NCI-H2081 treated with DMSO at 0.1 percent for 48 hours (cell line): ENCODE measurements around the gene TOR3A.
"Not testable (repeated sequence)": the region's sequence is repeated elsewhere in the genome, so short reads cannot be mapped to it uniquely, and the experiment has no call there.

Experiments used
- DNase-seq: peaks from one replicate; lab custom pipeline; 2025; lab: John Stamatoyannopoulos, UW

Gene TOR3A, protein sequence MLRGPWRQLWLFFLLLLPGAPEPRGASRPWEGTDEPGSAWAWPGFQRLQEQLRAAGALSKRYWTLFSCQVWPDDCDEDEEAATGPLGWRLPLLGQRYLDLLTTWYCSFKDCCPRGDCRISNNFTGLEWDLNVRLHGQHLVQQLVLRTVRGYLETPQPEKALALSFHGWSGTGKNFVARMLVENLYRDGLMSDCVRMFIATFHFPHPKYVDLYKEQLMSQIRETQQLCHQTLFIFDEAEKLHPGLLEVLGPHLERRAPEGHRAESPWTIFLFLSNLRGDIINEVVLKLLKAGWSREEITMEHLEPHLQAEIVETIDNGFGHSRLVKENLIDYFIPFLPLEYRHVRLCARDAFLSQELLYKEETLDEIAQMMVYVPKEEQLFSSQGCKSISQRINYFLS

DNA sequence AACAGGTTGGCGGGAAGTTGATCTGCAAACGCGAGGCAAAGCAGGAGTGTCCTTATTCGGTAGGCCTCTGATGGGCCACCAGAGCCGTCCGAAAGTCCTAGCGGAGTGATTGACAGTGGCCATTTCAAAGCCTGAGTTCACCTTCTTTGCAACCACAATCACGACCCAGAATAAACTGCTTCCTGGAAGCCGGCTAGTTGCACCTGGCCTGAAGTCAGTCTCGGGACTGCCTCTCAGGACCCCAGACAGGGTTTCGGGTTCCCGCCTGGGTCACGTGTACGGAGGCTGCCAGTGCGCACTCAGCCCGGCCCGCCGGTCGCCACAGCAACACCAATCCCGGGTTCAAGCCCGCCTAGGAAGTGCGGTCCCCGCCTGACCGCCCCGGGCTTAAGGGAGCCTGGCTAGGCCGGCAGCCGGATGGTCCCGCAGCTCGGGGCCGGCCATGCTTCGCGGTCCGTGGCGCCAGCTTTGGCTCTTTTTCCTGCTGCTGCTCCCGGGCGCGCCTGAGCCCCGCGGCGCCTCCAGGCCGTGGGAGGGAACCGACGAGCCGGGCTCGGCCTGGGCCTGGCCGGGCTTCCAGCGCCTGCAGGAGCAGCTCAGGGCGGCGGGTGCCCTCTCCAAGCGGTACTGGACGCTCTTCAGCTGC lies at the start of gene TOR3A:
Gene TOR3A, plus strand, starts transcription at position 384 of the 646 bp plus-strand sequence. Its CDS starts 59 bp downstream, at position 443.
- DNase-seq = peak; percentile 71

DNA sequence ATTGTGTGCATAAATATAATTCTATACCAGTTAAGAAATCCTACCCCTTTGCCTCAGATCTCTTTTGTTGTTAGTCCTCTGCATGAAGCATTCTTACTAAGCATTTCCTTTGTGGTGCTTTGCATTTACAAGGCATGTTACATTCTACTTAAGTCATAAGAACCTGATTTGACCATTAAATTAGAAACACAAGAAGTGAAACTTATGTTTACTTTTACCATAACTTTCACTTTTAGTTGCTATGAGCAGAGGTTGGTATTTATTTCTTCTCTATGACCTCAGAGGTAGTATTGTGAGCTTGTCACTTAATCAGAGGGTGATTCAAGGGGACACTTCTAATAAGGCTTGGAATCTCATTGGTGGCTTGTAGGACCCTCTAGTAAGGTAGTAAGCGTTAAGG lies 47.1 kb upstream of the TOR3A start:
- DNase-seq = no peak

DNA sequence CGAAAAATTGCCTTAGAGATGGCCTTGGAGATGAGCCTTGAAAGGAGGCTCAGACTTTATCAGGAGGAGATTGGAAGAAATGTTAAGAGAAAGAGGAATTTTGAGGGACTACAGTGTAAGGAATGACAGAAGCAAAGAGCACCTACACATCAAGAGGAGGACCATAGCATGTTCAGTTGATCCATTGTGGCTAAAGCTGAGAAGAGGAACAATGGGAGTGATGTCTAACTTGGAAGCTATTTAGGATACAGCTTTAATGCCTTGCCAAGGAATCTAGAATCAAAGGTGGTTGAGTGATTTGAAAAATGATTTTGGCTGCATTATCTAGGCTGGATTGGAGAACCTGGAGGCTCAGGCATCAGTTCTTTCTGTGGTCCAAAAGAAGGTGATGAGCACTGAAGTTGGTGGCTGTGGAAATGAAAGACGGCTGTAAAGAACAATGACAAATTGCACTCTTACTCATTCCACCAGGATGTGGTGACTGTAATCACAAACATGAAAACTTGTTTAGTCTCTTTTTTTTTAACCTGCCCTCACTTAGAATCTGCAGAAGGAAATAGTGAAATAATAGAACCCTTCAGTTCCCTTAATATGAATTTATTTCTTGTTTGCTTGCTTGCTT lies 44.9 kb upstream of the TOR3A start:
- DNase-seq = no peak

DNA sequence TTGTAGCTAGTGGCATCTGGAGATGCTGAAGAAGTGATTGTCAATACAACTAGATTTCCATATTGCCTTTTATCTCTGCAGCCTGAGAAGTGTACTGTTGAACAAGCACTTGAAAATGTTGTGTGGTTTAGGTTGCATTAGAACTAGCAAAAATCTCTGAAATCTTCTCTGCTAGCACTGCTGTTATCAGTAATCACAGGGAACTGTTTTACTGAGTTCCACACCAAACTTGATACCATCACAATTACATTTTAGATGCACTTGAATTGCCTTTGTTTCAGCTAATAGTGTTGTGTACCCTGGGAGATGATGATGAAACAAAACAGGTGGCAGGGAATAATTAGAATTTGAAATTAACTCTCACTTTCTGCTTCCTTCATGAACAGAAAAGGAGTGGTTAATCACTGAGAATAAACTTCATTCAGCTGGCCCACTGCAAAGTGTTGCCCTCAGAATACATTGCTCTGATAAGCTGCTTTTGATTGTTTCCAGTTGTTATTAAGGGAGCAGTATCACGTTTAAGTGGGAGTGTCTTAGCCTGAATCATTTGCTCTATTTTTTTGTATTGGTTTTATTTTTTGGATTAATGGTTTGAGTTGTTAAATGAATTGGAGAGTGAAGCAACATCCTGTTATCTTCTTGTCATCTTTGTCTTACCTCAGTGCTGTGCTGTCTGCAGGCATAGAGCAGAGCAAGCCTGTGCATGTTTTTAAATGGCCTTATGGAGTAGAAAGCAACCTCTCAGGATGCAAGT lies 43.2 kb upstream of the TOR3A start:
- DNase-seq = no peak

DNA sequence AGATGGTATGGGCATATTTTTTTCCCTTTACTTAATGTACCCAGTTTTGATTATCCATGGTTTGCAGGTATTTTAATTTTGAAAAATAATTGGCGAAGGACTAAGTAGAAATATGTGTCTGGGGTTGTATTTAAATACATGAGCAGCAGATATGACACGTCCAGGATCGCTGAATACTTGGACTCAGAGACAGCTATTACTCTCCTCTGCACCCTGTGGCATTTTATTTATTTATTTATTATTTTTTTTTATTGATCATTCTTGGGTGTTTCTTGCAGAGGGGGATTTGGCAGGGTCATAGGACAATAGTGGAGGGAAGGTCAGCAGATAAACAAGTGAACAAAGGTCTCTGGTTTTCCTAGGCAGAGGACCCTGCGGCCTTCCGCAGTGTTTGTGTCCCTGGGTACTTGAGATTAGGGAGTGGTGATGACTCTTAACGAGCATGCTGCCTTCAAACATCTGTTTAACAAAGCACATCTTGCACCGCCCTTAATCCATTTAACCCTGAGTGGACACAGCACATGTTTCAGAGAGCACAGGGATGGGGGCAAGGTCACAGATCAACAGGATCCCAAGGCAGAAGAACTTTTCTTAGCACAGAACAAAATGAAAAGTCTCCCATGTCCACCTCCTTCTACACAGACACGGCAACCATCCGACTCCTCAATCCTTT lies 42.2 kb upstream of the TOR3A start:
- not testable (repeated sequence) for DNase-seq

DNA sequence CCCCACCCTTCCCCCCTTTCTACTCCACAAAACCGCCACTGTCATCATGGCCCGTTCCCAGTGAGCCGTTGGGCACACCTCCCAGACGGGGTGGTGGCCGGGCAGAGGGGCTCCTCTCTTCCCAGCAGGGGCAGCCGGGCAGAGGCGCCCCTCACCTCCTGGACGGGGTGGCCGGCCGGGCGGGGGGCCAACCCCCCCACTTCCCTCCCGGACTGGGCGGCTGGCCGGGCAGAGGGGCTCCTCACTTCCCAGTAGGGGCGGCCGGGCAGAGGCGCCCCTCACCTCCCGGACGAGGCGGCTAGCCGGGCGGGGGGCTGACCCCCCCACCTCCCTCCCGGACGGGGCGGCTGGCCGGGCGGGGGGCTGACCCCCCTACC lies 41.7 kb upstream of the TOR3A start:
- DNase-seq = not testable (repeated sequence)

DNA sequence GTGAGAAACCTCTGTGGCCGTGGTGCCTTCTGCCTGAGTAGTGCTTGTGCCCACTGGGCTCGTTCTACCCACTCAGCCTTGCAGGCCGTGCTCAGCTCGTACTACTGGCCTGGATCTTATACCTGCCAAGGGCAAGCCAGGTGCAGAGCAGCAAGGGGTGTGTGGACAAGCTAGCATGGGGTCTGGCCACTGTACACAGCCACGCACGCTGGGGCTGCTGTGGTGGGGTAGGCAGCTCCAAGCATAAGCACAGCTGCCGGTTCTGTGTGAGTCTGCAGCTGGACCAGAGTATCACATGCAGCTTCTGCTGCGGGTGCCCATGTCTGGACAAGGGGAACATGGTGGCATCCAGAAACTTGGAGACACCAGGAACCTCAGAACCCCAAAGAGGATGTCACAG lies 39.8 kb upstream of the TOR3A start:
- DNase-seq = no peak

DNA sequence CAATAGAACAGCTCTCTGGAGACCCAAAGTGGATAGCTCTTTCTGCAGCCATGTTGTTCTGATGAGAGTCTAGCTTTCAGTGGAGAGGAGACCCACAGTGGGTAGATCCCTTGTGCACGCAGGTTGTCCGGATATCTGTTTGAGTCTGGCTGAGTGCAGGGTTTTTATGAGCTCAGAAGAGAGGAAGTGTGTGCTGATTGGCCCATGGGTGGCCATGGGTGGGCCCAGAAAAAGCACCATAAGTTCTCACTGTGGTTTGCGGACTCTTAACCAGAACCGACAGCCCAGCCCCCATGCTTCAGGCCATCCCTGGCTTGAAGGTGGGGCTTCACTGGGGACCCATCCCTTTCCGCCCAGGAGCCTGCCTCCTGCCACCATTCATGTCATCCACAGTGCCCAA lies 39.2 kb upstream of the TOR3A start:
- DNase-seq = no peak

DNA sequence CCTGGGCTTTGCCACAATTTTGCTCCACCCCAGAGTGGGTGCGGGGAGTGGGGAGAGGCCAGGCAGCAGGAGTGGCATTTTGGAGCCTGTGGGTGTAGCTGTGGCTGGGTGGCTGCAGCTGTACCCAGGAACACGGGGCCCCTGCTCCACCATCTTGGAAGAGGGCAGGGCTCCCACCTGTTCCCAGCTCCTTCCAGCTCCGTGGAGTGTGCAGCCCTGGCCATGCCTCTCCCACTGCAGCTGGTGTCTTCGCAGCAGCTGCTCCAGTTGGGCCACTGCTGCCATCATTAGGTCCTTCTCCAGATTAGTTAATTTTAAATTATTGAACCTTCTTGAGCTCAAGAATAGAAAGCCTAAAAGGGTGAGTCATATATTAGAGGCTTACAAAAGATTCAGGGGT lies 38.6 kb upstream of the TOR3A start:
- no peak for DNase-seq

DNA sequence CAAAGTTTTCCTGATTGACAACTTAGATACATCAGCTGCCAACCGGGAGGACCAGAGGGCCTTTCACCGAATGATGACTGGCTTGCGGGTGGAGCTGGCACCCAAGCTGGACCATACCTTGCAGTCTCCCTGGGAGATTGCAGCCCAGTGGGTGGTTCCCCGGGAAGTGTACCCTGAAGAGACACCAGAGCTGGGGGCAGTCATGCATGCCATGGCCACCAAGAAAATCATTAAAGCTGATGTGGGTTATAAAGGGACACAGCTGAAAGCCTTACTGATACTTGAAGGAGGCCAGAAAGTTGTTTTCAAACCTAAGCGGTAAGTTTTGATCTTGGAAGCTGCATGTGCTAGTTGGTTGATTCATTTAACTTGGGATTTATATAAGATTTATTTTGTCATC lies 38.0 kb upstream of the TOR3A start:
- no peak for DNase-seq

DNA sequence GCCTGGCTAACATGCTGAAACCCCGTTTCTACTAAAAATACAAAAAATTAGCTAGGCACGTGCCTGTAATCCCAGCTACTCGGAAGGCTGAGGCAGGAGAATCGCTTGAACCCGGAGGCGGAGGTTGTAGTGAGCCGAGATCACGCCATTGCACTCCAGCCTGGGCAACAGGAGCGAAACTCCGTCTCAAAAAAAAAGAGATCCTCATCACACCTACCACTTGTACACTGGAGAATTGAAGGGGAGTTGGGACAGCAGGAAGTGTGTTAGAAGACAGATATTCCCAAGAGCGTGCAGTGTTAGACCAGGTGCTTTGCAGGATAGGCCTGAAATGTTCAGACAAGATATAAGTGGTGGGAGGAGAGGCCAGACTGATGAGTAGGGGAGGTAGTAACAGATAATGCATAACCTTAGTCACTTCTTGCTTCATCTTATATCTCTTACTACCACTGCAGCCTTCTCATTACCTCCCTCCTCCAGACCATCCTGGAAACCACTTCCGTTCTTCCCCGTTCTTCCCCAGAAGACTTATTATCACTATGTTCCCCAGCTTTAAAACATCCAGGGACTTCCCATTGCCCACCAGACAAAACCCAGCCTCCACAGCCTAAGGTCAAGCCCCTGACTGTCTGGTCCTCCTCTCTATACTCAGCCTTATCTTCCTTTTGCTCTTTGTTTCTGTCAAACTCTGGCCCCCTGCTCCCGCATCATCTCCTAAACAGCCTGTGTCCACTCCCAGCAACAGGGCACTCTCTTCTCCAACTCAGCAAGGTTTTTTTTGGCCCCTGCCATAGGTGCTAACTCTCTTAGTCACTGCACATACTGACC lies 34.8 kb upstream of the TOR3A start:
- DNase-seq = no peak

DNA sequence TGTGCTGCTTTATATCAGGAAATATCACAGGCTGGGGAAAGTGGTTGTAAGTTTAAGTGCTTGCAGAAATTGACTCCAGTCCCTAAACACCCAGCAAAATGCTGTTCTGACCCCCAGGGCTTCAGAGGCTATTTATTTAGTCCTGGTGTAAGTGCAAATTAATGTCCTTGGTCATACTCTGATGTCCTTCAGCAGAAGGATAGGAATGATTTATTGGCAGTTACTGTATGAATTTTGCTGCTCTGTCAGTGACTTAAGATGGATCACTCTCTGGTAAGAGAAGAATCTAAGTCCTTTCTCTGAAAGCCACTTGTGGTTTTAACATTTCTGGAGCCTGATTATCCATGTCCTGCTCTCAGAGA lies 34.3 kb upstream of the TOR3A start:
- DNase-seq = no peak

DNA sequence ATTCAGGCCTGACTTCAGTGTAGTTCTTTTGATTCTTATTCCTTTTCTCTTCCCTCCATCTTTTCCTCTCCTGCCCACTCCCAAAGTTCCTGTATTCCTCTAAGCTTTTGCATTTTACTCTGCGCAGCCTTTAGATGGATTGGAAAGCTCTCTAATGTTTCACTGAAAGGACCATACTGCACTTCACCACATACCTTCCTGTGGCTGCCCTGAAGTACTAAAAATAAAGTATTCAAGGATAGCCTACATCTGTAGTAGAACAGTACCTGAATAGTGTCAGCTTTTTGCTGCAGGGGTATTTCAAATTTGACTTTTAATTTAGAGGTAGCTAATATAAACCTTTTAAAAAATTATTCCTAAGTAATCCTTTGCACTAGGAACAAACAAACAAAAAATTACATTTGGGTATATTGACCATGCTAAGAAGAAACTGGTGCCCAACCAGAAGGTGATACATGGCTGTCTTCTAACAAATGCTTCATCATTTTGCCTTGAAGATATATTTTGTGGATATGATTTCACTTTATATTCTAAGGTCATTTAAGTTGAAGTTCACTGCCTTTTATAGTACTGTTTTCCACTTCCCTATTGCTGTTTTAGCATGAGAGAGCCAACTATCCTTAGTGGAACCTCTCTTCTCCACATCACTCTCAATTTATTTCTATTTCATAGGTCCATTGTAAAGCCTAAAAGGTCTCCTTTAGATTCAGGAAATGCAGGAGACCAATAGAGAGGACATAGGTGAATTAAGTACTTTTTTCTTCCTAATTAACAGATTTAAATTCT lies 33.3 kb upstream of the TOR3A start:
- no peak for DNase-seq

DNA sequence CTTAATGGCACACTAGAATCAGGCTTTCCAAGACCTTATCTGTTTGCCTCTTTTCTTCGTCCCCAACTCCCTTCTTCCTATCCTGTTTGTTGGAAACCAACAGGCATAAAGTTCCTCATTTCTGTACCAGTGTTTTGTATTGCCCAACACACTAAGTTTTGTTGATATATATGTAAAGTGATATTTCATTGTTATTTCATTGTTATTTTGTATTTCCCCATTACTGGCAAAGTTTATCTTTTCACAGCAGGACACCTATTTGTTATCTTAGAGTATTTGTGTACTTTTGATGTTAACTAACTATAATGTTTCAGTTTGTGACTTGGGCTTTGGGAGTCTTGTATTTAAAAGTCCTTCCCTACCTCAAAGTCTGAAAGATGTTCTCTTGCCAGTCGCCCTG lies 29.1 kb upstream of the TOR3A start:
- DNase-seq = no peak

DNA sequence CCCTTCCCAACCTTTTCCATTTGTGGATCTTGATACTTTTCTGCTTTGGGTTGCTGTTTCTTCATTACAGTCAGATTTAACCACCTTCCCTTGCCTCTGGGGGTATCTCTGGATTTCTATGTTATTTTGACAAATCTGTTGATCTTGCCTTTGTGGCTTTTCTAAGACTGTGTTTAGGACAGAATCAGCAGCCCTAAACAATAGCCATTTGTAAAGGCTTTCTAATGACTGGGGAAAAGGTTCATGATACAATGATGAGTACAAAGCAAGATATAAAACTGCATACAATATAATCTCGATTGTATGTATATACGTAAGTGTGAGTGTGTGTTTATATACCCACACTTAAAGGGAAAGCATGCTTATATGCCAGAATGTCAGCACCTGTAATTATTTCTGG lies 28.4 kb upstream of the TOR3A start:
- DNase-seq = no peak

DNA sequence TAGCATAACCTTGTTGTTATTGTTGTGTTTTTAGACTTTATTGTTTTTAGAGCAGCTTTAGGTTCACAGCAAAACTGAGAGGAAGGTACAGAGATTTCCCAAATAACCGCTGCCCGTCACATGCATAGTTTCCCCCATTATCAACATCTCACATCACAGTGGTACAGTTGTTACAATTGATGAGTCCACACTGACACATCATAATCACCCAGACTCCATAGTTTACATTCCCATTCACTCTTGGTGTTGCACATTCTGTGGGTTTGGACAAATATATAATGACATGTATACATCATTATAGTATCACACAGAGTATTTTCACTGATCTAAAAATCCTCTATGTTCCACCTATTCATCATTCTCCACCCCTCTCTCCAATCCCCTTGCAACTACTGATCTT lies 25.9 kb upstream of the TOR3A start:
- no peak for DNase-seq

DNA sequence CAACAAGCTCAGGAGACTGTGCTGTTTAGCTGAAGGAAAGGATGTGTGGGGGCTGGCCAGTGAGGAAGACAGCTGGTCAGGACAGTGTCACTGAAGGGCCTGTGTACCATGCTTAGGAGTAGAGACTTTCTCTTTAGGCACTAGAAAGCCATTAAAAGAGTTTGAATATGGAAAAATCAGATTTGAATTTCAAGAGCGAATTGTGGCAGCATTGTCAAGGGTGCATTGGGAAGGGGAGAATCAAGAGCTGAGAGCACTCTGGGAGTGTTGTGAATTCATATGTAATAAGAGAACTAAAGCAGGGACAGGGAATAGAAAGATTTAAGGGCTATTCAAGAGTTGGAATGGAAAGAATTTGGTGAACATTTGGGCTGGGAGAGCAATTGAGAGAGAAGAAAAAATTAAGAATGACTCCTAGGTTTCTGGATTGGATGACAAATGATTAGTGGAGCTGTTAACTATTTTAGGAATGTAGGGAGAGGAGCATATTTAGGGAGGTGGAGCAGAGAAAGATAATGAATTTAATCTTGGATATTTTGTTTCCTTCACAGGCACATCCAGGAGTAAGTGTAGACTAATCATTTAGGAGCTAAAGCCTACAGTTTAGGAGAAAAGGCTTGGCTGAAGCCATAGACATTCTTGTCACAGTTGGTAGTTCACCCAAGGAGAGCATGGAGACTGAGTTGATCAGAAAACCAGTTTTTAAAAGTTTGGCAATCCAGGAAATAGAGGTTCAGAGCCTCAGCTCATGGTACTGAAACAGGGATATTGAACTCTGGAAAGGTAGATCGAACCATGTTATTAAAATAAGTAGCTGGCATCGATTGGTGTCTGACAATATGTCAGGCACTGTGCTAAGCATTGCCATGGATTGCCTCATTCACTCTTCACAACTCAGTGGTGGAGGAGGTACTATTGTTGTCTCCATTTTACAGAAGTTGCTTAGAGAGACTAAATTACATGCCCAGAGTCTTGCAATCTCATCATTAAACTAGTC lies 23.1 kb upstream of the TOR3A start:
- no peak for DNase-seq

DNA sequence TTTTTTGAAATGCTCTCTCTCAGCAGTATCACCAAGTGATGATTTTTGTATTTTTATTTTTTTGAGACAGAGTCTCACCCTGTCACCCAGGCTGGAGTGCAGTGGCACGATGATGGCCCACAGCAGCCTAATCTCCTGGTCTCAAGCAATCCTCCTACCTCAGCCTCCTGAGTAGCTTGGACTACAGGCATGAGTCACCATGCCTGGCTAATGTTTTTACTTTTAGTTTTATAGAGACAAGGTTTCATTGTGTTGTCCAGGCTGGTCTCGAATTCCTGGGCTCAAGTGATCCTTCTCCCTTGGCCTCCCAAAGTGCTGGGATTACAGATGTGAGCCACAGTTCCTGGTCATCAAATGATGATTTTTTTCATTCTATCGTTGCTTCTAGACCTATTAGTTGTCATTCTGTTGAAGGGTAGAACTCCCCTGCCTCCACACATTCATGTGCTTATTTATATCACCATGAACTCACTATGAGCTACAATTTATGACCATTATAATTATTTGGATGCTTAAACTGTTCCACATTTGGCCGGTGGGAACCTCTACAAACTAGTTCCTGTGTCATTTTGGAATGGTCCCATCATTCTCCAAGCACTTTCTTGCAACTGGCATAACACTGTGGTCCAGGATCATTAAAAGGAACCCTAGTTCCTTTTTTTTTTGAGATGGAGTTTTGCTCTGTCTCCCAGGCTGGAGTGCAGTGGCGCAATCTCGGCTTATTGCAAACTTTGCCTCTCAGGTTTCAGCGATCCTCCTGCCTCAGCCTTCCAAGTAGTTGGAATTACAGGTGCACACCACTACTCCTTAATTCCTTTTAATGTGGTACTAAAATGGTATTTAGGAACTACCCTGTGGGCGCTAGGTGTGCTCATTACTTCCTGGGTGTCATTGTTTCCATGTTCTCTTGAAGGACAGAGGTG lies 20.2 kb upstream of the TOR3A start:
- no peak for DNase-seq
